HG02981 (cell line): Measurements from ENCODE around the gene SULT6B1.
"Not testable (repeated sequence)": the region's sequence is repeated elsewhere in the genome, so short reads cannot be mapped to it uniquely, and the experiment has no call there.

ENCODE experiments used
- ATAC-seq: cut with Tn5 transposase; IDR thresholded peaks from one replicate; pipeline ENCODE4 v1.9.1; 2021; ENCODE audit warnings: mild to moderate bottlenecking, moderate library complexity; ENCODE audit not compliant: unreplicated experiment

SULT6B1 gene

DNA sequence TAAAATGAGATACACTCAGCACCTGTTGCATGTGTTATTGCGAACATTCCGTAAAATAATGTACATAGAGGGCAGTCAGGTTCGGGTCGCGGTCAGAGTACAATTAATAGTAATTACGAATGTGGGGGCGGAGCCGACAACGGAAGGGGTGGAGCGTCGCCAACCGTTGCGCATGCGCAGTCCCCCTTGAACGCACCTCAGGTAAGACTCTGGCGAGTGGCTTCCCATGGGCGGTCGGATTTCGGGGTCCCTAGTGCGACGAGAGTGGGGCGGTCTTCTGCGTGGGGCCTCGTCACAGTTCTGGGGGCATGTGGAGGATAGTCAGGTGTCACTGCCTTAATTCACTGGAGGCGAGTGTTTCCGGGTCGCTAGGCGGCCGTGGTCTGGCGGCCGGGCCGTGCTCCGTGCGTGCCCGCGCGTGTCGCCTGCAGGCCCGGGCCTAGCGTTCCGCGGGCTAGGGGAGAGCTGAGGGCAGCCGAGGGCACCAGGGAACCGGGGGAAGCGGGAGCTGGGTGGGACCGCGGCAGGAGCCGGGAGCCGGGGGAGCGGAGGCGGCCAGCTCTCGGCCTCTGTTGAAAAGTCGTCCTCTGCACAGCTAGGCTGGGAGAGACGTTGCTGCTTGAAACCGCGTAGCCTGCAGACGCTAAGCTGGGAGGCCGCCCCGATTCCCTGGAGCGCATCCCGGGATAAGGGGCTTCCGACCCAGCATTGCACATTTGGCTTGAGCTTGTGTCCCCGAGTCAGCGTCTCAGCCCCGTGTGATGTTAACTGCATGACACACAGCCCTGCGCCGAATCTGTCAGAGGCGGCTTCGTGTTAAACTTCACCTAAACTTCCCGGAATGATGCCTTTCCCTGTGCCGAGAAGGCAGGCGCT, 8.1 kb upstream of the SULT6B1 start, which contains the start of gene CEBPZOS:
TSS of gene CEBPZOS (plus strand) at position 177 of the 876 bp plus-strand sequence. CDS start 3,209 bp downstream, outside the sequence.
- peak; percentile 82 for ATAC-seq

DNA sequence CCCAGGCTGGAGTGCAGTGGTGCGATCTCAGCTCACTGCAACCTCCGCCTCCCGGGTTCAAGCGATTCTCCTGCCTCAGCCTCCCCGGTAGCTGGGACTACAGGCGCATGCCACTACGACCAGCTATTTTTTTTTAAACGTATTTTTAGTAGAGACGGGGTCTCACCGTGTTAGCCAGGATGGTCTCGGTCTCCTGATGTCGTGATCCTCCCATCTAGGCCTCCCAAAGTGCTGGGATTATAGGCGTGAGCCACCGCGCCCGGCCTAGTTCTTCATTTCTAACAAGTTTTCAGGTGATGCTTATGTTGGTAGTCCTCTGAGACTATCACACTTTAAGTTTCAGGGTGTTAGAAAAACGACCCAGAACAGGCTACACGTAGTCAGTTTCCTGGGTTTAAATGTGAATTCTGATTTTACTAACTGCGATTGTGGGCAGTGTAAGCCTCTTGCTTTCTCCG, 7.4 kb upstream of the SULT6B1 start:
- not testable (repeated sequence) for ATAC-seq

DNA sequence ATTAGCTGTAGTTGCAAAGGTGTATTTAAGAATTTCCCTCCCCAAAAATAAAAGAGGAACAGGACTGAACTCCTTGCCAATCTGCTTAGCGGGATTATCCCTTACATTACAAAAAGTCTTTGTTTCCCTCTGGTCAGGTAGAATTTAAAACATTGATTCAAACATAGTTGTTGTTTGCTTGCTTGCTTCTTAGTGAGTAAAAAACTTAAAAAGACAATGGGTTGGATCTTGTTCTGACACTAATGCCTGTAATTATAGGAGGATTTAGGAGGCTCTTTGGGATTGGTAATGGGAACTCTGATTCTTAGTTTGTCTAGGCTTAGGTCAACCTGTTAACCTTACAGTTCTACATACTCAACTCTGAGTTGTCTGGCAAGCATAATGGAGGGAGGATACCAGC, 4.1 kb upstream of the SULT6B1 start:
- no peak for ATAC-seq

DNA sequence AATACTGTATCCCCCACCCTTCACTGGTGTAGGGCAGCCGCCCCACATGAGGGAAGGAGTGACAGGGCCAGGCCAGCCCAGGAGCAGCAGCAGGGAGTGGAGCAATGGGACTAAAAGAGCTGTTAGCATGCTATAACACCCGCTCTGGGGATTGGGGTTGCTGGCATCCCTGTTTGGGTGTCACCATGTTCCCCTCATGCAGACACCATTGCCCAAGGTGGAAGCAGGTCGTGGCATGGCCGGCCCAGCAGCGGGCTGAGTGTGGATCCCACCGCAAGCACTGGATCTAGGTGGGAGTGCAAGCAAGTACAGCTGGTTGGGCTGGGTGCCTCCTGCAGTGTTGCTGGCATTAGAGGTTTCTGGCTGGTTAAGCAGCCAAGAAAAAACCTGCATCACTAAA, 3.3 kb upstream of the SULT6B1 start:
- no peak for ATAC-seq

DNA sequence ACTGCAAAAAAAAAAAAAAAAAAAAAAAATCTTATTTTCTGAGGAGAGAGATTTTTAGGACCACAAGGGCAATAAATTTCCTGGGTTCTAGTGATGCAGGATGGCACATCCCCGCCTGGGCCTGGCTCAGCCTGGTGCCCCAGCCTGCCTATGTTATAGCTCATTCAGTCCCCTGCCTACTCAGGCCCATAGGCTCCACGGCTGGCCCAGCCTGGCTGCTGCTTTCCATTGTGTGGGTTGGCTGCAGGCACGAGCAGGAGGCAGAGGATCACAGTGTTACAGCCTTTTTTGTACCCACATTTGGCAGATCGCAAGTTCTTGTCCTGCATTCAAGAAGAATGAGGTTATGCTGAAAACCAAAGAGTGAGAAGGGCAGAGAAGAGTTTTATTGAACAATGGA, 2.8 kb upstream of the SULT6B1 start:
- ATAC-seq = no peak

DNA sequence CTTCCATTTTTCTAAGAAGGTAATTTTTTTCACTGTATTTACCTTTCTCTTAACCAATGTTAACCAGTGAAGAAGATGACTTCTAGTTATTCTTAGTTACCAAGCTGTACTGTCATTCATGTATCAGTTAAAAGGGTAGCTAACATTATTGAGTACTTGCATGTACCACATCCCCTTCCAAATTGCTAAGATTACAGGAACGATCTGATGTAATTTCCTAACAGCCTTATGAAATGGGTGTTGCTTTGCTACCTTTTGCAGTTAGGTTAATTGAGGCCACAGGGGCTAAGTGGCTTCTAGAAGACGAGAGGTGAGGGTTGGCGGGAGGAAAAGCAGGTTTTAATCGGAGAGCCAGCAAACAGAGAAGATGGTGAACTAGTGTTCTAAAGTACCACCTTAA, 1.8 kb upstream of the SULT6B1 start:
- no peak for ATAC-seq

DNA sequence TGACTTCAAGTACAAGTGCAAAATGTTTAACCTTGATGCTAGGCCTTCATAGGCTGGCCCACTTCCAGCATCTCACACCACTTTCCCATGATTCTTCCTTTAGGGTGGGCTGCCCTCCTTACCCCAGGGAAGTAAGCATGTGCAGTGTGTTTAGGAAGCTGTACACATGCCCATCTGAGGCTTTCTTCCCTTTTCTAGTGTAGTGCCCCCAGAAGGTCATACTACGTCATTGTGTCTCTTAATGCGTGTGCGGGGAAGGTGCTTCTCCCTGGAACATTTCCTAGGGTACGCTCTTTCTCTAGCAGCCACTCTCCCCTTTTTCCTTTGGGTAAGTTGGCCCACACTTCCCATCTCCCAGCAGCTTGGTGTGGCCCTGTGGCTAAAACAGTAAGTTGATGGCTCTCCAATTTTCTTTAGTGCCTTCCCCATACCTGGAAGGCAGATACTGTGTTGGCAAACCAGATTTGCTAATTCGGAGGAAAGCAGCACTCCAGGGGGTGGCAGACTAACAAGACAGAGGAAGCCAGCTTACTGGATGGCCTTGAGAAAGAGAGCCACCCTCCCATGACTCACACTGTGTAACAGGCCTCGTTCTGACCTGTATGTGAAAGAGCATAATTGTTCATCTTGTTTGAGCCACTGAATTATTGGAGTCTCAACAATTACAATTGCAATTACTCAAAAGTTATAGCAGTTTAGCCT, 1.1 kb upstream of the SULT6B1 start:
- no peak for ATAC-seq

DNA sequence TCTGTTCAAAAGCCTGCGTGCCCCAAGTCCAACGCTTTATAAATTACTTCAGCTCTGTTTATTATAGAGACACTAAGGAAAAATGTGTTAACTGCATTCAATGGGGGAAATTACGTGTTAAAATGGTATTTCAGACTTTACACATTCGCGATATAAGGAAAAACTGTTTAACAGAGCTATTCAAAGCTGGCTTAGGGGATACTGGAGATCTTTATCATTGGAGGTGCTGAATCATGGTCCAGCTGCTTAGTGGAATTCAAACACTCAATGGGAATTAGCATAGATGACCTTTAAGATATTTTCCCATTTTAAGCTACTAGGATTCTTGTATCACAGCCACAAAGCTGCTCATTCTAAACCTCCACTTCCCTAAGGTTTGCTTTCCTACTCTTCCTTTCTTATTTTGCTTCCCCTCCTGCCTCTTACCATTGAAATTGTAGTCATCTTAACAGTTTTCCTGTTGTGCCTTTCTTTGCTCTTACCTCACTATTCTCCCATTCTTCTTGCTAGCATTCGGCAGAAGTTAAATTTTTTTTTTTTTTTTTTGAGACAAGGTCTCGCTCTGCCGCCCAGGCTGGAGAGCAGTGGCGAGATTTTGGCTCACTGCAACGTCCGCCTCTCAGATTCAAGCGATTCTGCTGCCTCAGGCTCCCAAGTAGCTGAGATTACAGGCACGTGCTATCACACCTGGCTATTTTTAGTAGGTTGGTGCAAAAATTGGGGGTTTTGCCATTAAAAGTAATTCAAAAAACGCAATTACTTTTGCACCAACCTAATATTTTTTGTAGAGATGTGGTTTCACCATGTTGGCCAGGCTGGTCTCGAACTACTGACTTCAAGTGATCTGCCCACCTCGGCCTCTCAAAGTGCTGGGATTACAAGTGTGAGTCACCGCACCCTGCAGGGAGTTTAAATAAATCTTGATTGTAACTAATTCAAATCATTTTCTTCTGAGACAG, 6.5 kb downstream of the SULT6B1 start:
- ATAC-seq = no peak

DNA sequence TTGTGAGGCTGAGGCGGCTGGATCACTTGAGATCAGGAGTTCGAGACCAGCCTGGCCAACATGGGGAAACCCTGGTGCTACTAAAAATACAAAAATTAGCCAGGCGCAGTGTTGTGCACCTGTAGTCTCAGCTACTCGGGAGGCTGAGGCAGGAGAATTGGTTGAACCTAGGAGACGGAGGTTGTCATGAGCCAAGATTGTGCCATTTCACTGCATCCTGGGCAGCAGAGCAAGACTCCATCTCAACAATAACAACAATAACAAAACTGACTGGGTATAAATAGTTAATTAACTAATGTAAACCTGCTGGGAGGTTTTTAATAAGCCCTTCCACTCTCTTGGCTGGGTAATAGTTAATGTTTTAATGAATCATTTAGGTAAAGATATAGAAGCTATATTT, 7.8 kb downstream of the SULT6B1 start:
- no peak for ATAC-seq

DNA sequence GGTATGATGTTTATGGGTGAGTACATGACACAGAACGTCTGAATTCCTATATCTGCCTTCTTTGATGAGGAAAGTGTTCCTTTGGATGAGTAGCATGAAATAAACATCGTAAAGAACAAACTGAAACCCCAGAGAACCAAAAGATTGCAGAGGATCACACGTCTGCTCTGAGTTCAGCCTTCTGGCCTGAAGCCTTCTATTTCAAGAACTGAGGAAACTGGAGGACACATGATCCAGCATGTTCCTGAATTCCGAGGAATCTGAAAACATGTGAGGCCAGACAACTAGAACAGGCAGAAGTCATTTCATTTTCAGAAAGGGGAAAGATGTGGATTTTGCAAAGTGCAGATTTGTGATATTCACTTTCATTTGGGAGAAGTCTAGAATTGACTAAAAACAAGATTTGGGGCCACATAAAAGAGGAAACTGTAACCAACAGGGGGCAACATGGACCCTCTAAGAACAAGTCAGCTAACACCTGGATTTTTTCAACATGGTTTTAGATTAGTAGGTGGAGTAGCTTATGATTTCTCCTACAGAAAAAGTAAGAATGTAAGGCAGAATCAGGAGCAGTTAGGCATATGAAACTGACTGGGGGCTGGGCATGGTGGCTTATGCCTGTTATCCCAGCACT, 8.3 kb downstream of the SULT6B1 start:
- no peak for ATAC-seq

DNA sequence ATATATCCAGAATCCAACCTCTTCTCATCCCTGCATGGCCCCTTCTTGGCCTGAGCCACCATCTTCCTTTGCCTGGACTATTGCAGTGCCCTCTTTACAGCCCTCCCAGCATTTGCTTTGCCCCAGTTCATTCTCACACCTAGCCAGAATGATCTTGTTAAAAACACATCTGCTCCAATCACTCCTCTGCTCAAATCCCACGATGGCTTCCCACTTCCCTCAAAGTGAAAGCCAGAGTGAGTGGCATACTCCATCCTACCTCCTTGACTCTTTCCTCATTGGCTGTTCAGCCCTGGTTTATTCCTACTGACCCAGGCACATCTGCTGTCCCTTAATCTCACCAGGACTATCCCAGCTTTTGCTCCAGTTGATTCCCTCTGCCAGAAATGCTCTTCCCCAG, 14.7 kb downstream of the SULT6B1 start:
- no peak for ATAC-seq

DNA sequence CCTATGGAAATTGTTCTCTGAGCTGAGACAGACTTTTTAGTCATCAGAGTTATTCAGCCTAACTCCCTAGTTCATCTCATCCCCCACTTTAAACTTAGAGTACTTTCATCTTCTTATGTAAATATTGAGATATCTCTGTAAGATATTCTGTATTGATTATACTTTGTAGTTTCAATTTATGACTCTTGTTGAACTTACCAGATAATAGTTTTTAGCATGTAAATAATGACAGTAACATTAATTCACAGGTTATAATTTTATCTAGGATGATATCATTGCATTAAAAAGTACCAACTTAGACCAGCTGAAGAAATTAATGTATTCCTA, 16.9 kb downstream of the SULT6B1 start:
- ATAC-seq = no peak

DNA sequence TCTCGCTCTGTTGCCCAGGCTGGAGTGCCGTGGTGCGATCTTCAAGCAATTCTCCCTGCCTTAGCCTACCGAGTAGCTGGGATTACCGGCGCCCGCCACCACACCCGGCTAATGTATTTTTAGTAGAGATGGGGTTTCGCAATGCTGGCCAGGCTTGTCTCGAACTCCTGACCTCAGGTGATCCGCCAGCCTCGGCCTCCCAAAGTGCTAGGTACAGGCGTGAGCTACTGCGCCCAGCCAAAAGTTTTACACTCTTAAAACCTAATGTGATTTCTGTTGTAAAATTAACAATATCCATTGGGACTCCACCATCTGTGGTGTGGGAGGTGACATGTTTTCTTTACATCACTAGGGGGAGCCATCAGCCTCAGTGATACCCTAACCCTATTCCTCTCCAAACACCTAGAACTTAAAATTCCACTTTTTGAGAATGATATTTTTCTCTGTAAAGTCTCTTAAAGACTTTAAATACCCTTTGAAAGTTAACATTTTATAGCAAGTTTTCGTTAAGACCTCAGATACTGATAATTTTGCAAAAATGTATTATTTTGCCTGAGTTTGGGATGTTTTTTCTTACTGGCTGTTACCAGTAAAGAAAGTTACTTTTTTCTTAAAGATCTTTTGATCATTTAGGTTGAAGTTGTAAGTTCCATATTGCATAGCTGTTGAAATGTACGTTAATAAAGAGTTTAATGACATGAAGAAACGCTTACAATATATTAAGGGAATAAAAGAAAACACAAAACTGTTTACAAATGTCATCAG, 20.1 kb downstream of the SULT6B1 start:
- ATAC-seq = peak; percentile 54

DNA sequence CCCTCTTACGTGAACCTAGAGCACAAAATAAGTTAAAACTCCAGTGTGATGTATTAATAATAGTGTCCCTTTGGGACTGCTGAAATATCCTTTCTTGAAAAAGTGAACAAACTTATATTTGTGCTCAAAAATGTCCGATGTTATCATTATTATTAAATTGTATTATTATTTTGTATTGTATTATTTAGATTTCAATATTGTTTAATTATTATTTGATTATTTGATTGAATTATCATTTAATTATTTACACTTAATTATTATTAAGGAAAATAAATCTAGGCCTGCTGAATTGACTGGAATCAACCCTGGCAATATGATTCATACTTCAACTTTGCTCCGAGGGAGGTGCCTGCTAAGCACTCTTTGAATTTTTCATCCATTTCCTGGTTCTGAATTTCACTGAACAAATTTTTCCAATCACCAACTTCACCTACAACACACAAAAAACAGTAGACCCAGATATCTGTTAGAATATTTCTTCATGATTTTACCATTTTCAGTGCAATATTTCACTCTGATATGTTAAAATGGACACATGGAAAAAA, 20.8 kb downstream of the SULT6B1 start:
- no peak for ATAC-seq

DNA sequence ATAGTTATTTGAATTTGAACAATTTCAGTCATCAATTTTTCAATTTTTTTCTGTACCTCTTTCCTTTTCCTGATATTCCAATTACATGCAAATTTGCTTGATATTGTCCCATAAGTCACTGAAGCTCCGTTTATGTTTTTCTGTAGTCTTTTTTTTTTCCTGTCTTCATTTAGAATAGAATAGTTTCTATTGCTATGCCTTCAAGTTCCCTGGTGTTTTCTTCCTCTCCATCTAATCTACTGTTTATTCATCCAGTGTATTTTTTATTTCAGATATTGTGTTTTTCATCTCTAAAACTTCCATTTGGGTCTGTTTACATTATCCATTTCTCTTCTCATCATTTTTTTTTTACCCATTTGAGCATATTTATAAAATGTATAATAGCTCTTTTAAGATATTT, 23.7 kb downstream of the SULT6B1 start:
- ATAC-seq = no peak

DNA sequence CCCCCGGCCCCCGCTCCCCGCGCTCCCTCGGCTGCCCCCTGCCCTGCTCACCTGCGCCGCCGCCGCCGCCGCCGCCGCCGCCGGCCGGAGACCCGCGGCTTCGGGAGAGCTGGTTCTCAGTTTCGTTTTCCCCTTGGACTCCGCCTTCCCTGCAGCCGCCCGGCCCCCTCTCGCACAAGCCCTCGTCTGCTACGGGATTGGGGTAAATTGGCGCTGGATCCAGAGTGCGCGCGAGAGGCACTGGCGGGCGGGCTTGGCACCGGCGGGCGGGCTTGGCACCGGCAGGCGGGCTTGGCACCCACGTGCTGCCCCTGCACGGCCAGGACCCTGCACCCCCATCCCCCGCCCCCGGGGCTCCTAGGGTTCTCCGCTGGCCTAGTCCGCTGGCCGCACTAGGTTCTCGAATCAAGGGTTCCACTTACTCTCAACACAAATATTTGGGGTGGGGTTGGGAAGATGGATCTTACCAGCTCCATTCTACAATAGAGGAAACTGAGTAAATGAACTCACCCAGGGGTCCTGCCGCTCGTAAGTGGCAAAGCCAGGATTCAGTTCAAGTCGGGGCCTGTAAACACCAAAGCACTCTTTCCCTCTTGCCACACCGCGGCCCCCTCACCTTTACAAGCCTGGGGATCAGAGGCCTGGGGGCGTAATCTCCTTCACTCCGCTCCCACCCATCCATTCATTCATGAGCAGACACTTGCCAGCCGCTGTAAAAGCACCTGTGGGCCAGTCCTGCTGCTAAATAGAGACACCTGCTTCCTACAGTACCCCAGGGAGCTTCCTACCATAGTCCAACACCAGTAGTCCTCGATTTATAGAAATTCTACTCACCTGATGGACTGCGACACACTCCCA, 31.4 kb downstream of the SULT6B1 start, which contains the start of gene EIF2AK2:
TSS of gene EIF2AK2 (minus strand) at position 124 of the 858 bp plus-strand sequence. CDS start 9,174 bp downstream, outside the sequence.
- peak; percentile 92 for ATAC-seq

DNA sequence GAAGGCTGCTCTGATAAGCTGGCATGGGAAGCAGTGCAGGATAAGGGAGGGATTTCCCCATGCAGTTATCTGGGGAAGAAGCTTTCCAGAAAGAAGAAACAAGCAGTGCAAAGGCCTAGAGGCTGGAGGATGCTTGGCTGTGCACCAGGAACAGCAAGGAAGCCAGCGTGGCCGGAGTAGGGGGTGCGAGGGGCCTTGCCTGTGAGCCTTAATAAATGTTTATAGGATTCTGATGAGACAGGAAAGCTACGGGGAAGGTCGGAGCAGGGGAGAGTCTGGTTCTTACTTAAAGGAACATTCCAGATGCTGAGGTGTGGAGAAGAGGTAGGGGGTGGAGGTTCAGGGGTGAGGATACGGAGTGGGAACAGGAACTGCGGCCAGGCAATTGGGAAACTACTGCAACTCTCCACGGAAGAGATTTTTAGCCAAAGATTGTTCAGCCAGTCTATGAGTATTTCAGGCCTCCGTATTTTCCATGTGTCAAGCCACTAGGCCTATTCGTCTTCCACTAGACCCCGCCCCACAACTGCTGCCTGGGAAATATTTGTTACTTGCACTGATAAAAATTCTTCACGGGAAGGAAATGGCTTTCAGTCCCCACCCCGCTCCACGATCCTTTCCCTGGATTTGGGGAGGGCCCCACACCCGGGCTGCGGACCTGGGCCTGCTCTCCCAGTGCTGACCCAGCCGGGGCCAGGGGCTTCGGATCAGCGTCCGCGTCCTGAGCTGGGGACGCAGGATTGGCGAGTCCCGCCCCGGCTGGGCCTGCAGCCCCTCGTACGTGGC, 32.2 kb downstream of the SULT6B1 start:
- ATAC-seq = peak; percentile 22

DNA sequence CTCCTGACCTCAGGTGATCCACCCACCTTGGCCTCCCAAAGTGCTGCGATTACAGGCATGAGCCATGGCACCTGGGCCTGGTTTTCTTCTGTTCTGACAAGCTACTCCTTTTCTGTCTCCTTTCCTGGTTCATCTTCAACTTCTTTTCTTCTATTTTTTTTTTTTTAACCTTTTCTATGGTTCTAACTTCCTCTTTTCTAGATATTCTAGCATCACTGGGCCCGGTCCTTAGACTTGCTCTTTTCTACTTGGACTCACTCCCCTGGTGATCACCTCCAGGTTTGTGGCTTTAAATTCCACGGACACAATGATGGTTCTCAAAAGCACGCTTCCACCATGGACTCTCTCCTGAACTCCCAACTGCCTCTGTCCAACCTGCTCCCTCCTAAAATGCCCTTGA, 33.7 kb downstream of the SULT6B1 start:
- ATAC-seq = no peak
